ENCODE measurements around the gene SH3RF2.
"Not testable (repeated sequence)": the region's sequence is repeated elsewhere in the genome, so short reads cannot be mapped to it uniquely, and the experiment has no call there.

Gene SH3RF2

GRCh38 chr5:145979270-145980223 is 43.2 kb downstream of the SH3RF2 start:
- no peak for DNase-seq (ENCODE audit: low read depth, low spot score)

GRCh38 chr5:145980259-145980658 is 43.9 kb downstream of the SH3RF2 start:
- DNase-seq (ENCODE audit: low read depth, low spot score) = no peak

GRCh38 chr5:145980718-145981117 is 44.3 kb downstream of the SH3RF2 start:
- no peak for DNase-seq (ENCODE audit: low read depth, low spot score)

GRCh38 chr5:145981589-145982571 is 45.5 kb downstream of the SH3RF2 start:
- DNase-seq (ENCODE audit: low read depth, low spot score) = peak; percentile 43

- no peak for DNase-seq (ENCODE audit: low read depth, low spot score)
Measured at GRCh38 chr5:145982572-145983318, 46.4 kb downstream of the SH3RF2 start.

DNA sequence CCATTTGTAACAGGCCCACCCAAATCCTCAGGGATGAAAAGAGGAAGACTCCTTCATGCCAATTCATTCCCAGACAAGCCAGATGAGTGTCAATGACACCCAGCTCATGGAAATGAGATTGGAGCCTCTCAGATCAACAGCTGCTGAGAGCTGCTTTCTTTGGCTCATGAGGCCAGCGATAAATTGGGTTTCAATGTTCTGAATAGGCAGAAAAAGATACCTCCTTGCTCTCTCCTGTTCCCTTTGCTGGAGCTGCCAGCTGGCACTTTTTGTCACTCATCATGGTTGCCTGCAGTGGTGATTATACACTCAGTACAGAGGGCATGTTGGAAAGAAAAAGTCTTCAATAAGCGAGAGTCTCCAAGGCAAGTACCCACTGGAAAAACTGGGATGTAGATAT is 47.1 kb downstream of the SH3RF2 start:
- DNase-seq (ENCODE audit: low read depth, low spot score) = no peak

DNA sequence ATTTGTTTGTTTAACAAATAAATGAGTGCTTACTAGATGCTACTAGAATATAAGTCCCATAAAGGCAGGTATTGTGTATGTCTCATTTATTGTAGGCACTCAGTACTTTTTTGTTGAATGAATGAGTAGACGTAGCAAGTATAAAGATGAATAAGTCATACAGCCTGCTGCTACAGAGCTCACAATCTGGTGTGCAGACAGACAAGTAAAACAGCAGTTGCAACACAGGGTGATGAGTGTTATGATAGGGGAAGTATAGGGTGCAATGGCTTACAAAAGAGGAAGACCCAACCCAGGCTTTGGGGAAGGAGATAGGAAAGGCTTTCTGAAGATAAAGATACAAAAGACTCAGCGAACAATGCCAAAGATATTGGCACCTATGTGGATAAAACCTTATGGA is 47.7 kb downstream of the SH3RF2 start:
- DNase-seq (ENCODE audit: low read depth, low spot score) = no peak

DNA sequence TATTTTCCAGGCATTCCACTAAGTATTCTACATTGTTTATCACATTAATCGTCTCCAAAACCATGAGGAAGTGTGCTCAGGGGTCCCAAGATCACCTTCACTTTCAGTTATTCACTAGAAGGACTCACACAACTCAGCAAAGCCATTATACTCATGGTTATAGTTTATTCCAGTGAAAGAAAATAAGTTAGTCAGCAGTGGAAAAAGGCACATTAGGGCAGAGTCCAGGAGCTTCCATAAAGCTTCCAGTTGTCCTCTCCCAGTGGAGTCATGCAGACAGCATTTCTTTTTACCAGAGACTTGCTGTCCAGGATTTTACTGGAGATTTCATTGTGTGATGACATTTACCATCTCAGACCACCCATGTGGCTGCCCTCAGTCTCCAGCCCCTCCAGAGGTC is 51.5 kb downstream of the SH3RF2 start:
- no peak for DNase-seq (ENCODE audit: low read depth, low spot score)

GRCh38 chr5:145988993-145989392 is 52.6 kb downstream of the SH3RF2 start:
- no peak for DNase-seq (ENCODE audit: low read depth, low spot score)

- DNase-seq (ENCODE audit: low read depth, low spot score) = no peak
Measured at GRCh38 chr5:145989428-145989827, 53.0 kb downstream of the SH3RF2 start.

- no peak for DNase-seq (ENCODE audit: low read depth, low spot score)
Measured at GRCh38 chr5:145990170-145990569, 53.8 kb downstream of the SH3RF2 start.

GRCh38 chr5:145991044-145991575 is 54.7 kb downstream of the SH3RF2 start:
- peak; percentile 58 for DNase-seq (ENCODE audit: low read depth, low spot score)

- DNase-seq (ENCODE audit: low read depth, low spot score) = not testable (repeated sequence)
Measured at GRCh38 chr5:145993538-145993937, 57.2 kb downstream of the SH3RF2 start.

DNA sequence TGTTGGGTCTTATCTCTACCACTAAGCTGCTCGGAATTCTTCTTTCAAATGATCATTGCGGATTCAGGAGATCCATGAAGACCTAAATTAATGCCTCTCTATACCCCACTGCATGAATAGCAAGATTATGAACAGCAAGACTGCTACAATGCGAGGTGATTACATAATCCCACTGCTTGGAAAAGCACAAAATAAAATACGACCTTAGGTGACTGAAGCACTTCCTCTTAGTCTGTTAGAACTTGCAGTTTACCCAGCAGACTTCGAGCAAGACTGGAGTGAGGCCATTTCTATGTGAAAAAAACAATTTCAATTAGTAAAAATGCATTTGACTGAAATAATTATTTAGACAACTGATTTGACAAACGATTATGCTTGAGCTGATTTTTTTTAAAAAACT is 59.8 kb downstream of the SH3RF2 start:
- no peak for DNase-seq (ENCODE audit: low read depth, low spot score)

- no peak for DNase-seq (ENCODE audit: low read depth, low spot score)
Measured at GRCh38 chr5:145999208-145999607, 62.8 kb downstream of the SH3RF2 start.

DNA sequence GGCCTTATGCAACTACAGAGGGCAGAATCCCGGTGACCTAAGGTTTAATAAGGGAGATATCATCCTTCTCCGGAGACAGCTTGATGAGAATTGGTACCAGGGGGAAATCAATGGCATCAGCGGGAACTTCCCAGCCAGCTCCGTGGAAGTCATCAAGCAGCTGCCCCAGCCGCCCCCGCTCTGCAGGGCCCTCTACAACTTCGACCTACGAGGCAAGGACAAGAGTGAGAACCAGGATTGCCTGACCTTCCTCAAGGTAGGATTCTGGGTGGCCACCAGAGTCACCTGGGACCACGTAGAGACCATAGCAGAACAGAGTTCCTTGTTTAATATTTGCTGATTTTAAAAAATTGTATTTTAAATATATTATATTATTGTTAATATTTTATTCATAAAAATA is 63.7 kb downstream of the SH3RF2 start:
- DNase-seq (ENCODE audit: low read depth, low spot score) = no peak

GRCh38 chr5:146001544-146002190 is 65.3 kb downstream of the SH3RF2 start:
- peak; percentile 31 for DNase-seq (ENCODE audit: low read depth, low spot score)

GRCh38 chr5:146002491-146002890 is 66.1 kb downstream of the SH3RF2 start:
- DNase-seq (ENCODE audit: low read depth, low spot score) = no peak

- DNase-seq (ENCODE audit: low read depth, low spot score) = no peak
Measured at GRCh38 chr5:146003852-146004251, 67.5 kb downstream of the SH3RF2 start.

DNA sequence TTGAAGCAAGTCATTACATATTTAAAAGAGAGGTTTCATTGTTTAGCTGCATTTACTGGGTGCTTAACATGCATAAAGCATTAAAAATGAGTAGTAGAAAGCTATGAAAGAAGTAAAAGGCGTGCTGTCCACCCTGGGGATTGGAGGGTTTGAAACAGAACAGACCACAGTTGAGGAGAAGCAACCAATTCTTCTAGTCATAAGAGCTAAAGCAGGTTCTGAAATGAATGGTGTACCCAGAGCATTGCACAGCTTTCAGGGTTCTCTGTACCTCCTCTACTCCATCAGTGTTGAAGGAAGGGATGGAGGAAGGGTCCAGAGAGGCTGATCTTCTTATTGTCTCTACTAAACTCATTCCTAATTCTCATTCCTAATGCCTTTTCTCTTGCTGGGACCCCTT is 68.9 kb downstream of the SH3RF2 start:
- no peak for DNase-seq (ENCODE audit: low read depth, low spot score)

DNA sequence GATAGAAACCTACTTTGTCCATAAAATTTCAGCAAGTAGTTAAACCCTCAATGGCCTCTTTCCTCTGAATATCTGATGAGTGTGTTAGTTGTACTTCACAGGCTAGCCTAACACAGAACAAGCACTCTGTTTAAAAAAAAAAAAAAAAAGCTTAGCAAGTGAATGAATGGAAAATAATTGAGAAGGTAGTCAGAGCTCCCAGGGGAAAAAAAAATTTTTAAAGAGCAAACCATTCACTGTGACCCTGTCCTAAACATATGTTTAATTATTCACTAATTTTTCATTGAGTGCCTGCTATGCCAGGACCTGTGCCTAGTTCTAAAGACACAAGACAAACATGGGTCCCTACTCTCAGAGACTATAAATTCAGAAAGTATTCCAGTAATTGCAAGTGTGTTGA is 69.3 kb downstream of the SH3RF2 start:
- no peak for DNase-seq (ENCODE audit: low read depth, low spot score)
